HG03342 (cell line): ENCODE data around the gene PIEZO1.
"Not testable (repeated sequence)": the region's sequence is repeated elsewhere in the genome, so short reads cannot be mapped to it uniquely, and the experiment has no call there.

Experiments
- ATAC-seq: cut with Tn5 transposase; IDR thresholded peaks from one replicate; pipeline ENCODE4 v1.9.1; 2021; ENCODE audit warnings: mild to moderate bottlenecking, moderate library complexity; ENCODE audit not compliant: unreplicated experiment

Gene PIEZO1

GRCh38 chr16:88805887-88806393 lies 20.9 kb upstream of the PIEZO1 start:
- no peak for ATAC-seq

- ATAC-seq, result no peak
These were observed 20.3 kb upstream of the PIEZO1 start for GRCh38 chr16:88805340-88805715.

- no peak for ATAC-seq
These were observed 19.7 kb upstream of the PIEZO1 start for GRCh38 chr16:88804552-88805339.

- ATAC-seq, result no peak
These were observed 19.1 kb upstream of the PIEZO1 start for GRCh38 chr16:88804173-88804551.

- peak; percentile 47 for ATAC-seq
These were observed 18.4 kb upstream of the PIEZO1 start, which contains the start of gene CDT1 for GRCh38 chr16:88803264-88803987. CDT1 (plus strand) TSS chr16:88803789; CDS start chr16:88803832, 43 bp downstream.

- no peak for ATAC-seq
These were observed 15.2 kb upstream of the PIEZO1 start for GRCh38 chr16:88800277-88800592.

GRCh38 chr16:88799569-88800276 lies 14.7 kb upstream of the PIEZO1 start:
- ATAC-seq, result no peak

- no peak for ATAC-seq
These were observed 13.9 kb upstream of the PIEZO1 start for GRCh38 chr16:88798772-88799455.

GRCh38 chr16:88798073-88798472 lies 13.1 kb upstream of the PIEZO1 start:
- ATAC-seq, result no peak

GRCh38 chr16:88796278-88796677 lies 11.3 kb upstream of the PIEZO1 start:
- ATAC-seq, result no peak

GRCh38 chr16:88793251-88793954 lies 8.4 kb upstream of the PIEZO1 start:
- ATAC-seq, result no peak

GRCh38 chr16:88792668-88793250 lies 7.7 kb upstream of the PIEZO1 start:
- ATAC-seq, result no peak

GRCh38 chr16:88792078-88792550 lies 7.1 kb upstream of the PIEZO1 start:
- ATAC-seq, result no peak

- no peak for ATAC-seq
These were observed 5.5 kb upstream of the PIEZO1 start for GRCh38 chr16:88790312-88791211.

GRCh38 chr16:88789594-88789993 lies 4.6 kb upstream of the PIEZO1 start:
- no peak for ATAC-seq

GRCh38 chr16:88788749-88789148 lies 3.7 kb upstream of the PIEZO1 start:
- ATAC-seq, result not testable (repeated sequence)

GRCh38 chr16:88787579-88788314 lies 2.7 kb upstream of the PIEZO1 start:
- ATAC-seq, result no peak

GRCh38 chr16:88784856-88785105 lies 239 bp downstream of the PIEZO1 start:
- no peak for ATAC-seq
